GM04504 (cell line): ENCODE measurements around the gene PC.

ENCODE experiments used
- DNase-seq: peaks from one replicate; pipeline ENCODE4 v3.0.0-alpha.2; 2012; ENCODE audit warnings: low read depth

The PC gene

DNA sequence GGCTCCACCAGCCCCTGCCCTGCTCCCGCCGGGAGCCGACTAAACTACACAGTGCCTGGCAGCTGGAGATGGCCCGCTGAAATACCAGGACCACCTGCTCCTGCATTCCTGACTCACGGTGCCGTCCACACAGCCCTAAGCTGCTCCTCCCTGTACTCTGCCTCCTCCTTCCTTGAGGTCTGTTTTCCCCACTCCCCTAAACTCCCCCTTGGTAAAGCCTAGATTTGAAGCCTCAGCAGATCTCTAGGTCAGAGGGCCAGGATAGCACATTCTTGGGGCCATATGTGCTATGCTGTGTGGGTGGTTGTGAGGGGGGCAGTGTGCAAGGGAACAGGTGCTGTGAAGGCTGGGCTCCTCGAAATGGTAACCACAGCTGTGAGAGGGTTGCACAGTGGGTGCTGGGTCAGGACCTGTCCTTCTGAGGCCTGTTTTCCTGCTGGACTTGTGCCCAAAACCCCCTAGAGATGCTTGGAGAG lies 91.6 kb downstream of the PC start:
- DNase-seq: no peak

DNA sequence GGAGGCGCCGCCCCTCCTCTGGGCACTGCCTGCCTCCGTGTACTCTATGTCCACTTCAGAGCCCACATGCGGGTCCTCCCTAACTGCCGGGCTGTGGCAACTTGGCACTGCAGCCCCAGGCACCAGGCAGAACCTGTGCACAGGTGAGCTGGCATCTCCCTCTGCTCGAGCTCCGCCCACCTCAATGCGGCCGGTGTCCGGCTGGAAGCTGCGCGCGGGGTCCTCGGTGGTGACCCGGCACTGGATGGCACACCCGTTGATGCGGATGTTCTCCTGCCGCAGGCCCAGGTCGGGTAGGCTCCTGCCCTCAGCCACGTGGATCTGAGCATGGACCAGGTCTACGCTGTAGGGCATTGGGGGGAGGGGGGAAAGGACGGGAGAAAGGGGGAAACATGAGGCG lies 92.2 kb downstream of the PC start:
- DNase-seq: no peak

DNA sequence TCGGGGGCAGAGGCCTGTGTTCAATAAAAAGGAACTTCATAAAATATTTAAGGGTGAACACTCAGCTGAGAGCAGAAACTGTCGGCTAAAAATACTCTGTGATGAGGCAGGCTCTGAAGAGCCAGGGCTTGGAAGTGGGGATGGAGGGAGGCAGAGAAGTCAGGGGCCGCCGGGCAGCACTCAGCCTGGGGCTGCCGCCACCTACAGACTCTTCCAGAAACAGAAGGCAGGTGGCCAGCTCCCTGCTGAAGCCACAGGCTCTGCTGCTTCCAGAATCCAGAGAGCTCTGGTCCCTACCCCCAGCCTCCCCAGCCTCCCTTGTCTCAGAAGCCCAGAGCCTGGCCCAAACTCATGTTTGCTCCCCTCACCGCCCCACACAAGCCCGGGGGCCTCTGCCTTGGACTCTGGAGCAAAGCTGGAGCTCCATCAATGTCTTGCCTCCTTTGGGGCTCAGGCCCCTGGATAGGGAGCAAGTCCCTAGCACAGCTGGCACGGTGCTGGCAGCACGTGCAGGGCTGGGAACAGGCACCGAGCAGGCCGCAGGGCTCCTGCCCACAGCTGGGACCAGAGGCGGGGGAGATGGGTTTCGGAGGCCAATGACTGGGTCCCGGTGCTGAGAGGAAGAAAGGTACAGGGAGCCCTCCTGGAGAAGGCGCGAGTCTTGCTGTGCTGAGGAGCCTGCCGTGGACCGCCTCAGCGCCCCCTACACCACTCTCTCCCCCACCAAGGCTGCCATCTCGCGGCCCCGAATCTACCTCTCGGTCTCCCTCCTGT lies 93.1 kb downstream of the PC start:
- DNase-seq: no peak

DNA sequence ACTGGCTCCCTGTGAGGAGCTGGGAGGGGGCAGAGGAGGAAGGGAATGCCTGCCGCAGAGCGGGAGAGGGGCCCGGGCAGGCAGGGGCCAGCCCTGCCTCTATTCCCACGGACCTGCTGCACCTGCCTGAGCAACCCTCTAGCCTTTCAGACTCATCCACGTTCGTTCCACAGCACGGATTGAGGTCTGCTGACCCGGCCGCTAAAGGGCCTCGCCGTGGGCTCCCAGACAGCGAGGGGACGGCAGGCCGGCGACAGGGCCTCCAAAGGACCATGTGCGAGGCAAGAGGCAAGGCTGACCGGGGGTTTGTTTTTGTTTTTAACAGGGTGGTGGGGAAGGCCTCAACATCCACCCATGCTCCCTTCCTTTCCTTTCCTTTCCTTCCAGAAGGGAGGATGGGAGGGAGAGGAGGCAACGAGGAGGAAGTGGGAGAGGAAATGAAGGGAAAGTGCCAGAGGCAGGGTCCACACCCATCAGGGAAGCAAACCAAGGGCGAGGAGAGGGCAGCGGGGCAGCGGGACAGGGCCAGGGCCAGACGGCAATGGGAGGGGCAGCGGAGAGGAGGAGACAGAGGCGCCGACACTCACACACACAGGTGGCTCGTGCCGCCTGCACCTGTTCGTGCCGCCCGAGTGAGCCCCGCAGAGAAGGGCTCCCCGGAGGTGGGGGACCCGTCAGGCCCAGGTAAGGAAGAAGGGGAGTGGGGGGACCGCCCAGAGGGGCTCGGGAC lies 93.8 kb downstream of the PC start:
- no peak for DNase-seq

DNA sequence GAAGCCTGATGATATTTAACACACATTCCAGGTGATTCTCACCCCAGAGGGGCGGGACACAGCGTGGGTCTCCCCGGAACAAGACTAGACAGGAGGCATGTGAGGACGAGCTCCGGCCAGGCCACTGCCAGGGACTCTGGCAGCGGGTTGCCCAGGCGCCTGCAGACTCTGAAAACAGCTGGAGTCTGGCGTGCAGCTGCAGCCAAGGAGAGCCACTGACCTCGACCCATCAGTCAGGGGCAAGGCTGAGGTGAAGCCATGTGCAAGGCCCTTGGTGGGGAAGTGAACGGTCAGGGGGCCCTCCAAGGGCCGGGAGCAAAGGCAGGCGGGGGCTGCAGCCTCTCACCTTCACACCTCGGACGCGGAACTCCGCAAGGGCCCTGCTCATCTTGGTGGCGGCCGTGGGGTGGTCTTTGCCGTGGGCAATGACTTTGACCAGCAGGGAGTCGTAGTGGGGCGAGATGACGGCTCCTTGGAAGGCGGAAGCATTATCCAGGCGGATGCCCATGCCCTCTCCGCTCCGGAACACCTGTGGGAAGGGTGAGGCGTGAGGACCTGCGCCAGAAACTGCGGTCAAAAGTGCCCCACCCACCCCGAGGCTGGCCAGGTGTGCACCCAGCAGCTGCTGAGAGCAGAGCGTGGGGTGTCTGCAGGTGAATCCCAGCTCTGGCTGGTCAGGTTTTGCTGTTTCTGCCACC lies 94.6 kb downstream of the PC start:
- no peak for DNase-seq

DNA sequence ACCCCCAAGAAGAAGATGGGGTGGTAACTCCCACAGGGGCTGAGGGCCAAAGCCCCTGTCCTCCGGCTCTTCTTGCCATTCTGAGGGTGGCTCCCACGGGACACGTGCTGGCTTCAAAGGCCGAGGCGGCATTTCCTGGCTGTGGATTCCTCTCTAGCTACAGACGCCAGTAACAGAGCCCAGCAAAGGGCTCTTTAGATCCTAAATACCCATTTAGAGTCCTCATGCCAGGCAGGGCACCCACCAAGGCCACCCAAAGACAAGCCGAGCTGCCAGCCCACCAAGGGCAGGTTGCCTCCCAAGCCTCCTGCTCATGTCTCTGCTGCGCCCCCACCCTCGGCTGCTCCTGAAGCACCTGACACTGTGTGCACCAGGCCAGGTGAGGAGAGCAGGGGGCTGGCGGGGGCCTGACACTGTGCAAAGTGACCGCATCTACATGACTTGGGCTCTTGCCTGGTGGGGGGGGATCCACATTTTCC lies 95.6 kb downstream of the PC start:
- no peak for DNase-seq

DNA sequence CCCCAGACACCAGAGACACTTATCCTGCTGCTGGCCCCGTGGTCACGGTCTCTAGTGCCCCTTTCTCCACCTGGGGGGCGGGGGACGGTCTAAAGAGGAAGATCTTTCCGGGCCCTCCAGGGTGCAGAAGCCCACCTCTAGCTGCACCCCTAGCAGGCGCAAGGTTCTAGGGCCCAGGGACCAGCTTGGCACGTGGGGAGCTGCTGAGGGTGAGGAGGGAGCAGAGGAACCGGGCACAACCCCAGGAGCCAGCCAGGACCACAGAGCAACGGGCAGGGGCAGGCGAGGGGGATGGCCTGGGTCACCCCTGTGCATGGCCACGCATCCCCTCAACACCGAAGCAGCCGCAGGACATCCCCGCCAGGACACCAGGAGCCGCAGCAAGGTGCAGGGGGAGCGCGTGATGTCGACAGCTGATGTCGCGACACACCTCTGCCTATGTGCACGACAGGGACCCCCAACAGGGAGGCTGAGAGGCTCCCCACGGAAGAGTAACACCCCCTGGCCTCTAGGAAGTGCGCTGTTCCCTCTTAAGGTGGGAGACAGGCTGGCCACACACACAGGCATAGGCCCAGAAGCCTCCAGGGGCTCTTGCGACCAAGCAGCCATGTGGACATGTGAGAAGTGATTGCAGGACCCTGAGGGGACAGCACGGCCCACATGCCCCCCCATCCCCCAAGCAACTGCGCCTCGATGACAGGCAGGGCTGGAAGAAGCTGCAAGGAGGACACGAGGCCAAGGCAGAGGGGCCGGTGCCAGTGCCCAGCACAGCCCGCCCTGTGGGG lies 96.2 kb downstream of the PC start:
- DNase-seq: no peak

DNA sequence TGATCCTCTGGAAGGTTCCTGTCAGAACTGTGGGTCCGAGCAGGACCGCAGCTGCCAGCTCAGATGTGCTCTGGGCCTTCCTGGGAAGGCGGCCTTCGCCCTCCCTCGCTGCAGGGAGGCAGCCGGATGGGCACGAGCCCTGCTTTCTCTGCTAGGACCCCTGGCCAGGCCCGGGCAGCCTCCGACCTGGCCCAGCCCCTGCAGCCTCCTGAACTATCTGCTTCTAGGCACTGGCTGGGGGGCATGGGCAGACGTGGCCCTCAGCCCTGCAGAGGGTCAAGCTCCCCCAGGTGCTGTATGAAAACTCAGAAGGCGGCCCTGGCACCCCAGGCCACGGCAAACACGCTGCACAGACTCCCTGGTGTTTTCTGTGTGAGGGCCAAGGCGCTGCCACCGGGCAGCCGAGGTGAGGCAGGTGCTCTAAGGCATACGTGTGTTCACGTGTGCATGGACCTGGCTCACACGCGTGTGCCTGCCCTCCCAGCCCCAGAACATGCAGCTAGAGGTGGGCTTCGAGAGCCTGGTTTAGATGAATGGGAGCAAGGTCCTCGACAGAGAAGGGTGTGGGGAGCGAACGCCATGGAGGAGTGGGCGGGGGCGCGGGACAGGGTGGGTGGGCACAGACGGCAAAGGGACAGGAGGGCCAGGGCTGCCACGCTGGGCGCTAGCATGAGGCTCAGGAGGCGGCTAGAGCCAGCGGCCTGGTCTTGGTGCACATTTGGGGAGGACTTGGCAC lies 97.0 kb downstream of the PC start:
- no peak for DNase-seq

DNA sequence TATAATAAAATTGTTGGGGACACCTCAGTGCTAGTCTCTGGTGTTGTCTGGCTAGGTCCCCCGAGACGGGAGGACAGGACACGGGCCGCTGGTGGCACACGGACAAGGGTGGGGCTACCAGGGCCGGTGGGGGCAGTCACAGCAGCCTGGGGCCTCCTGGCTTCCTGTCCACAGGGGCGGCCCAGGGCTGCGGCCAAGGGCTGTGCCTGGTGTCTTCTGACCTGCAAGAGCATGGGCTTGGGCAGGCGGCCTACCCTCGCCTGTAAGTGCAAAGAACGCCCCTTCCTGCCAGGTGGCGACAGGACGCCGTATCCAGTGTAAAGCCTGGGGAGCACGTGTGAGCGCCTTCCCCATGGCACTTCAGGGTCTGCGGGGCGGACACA lies 97.7 kb downstream of the PC start:
- DNase-seq: no peak

DNA sequence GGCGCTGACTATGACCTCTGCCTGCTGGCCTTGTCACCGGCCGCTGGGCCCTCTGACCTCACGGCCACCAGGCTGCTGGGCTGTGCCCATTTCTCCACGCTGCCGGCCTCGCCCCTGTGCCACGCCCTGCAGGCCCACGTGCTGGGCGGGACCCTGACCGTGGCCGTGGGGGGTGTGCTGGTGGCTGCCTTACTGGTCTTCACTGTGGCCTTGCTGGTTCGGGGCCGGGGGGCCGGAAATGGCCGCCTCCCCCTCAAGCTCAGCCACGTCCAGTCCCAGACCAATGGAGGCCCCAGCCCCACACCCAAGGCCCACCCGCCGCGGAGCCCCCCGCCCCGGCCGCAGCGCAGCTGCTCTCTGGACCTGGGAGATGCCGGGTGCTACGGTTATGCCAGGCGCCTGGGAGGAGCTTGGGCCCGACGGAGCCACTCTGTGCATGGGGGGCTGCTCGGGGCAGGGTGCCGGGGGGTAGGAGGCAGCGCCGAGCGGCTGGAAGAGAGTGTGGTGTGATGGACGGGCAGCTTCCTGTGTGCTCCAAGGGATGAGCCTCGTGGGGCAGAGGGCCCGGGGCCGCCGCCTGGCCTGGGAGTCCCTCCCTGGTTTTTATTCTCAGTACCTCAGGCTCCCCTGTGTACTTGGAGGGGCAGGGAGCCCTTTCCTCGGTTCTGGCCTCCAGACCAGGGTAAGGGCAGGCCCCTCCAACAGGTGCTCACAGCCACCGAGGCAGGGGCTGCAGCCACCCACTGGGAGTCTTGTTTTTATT lies 98.3 kb downstream of the PC start:
- no peak for DNase-seq

DNA sequence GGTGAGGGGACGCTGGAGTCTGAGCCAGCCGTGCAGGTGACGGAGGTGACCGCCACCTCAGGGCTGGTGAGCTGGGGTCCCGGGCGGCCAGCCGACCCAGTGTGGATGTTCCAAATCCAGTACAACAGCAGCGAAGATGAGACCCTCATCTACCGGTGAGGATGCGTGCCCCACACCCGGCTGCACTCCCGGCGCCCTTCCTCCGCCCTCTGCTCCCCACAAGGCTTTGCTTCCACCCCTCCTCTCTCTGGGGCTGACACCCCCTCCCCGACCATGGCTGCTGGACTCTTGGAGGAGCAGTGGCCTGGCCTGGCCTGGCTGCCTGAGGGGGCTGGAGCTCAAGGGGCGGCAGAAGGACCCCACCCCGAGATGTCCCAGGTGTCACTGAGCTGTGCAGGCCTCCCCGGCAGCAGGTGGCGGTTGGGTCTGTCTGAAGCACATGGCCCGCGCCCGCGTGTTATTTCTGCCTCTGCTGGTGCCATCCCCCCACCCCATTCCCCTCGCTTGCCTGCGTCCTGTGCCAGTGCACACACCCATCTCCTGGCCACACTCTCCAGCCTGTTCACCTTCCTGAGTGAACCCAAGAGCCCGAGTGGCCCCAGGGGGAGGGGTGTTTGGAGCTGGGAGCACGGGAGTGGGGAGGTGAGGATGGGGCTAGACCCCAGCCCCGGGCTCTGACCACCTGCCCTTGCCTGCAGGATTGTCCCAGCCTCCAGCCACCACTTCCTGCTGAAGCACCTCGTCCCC lies 99.1 kb downstream of the PC start:
- no peak for DNase-seq

DNA sequence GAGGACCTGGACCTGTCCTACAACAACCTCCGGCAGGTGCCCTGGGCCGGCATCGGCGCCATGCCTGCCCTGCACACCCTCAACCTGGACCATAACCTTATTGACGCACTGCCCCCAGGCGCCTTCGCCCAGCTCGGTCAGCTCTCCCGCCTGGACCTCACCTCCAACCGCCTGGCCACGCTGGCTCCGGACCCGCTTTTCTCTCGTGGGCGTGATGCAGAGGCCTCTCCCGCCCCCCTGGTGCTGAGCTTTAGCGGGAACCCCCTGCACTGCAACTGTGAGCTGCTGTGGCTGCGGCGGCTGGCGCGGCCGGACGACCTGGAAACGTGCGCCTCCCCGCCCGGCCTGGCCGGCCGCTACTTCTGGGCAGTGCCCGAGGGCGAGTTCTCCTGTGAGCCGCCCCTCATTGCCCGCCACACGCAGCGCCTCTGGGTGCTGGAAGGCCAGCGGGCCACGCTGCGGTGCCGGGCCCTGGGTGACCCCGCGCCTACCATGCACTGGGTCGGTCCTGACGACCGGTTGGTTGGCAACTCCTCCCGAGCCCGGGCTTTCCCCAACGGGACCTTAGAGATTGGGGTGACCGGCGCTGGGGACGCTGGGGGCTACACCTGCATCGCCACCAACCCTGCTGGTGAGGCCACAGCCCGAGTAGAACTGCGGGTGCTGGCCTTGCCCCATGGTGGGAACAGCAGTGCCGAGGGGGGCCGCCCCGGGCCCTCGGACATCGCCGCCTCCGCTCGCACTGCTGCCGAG lies 99.8 kb downstream of the PC start:
- DNase-seq: no peak

DNA sequence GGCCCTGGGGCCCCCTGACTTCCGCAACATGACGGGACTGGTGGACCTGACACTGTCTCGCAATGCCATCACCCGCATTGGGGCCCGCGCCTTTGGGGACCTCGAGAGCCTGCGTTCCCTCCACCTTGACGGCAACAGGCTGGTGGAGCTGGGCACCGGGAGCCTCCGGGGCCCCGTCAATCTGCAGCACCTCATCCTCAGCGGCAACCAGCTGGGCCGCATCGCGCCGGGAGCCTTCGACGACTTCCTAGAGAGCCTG lies 100.3 kb downstream of the PC start:
- no peak for DNase-seq

DNA sequence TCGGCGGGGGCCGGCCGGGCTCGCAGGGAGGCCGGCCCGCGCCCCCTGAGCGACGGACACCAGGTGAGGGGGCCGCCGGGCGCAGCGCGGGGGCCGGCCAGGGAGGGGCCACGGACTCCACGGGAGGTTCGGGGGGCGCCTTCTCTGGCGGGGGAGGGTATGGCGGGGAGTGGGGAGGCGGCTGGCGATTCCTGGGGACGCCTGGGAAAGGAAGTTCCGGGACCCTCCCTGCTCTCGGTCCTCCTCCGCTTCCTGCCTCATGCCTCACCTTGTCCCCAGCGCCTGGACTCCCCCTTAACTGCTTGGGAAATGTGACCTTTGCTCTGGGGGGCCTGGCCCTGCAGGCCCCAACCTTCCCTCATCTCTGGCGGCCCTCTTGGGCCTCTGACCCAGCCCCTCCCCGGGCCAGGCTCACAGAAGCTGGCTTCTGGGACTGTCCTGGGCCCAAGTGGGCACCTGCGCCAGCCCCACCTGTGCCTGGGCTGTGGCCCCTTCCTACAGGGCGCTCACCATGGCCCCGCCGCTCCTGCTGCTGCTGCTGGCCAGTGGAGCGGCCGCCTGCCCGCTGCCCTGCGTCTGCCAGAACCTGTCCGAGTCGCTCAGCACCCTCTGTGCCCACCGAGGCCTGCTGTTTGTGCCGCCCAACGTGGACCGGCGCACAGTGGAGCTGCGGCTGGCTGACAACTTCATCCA lies 100.8 kb downstream of the PC start:
- no peak for DNase-seq

DNA sequence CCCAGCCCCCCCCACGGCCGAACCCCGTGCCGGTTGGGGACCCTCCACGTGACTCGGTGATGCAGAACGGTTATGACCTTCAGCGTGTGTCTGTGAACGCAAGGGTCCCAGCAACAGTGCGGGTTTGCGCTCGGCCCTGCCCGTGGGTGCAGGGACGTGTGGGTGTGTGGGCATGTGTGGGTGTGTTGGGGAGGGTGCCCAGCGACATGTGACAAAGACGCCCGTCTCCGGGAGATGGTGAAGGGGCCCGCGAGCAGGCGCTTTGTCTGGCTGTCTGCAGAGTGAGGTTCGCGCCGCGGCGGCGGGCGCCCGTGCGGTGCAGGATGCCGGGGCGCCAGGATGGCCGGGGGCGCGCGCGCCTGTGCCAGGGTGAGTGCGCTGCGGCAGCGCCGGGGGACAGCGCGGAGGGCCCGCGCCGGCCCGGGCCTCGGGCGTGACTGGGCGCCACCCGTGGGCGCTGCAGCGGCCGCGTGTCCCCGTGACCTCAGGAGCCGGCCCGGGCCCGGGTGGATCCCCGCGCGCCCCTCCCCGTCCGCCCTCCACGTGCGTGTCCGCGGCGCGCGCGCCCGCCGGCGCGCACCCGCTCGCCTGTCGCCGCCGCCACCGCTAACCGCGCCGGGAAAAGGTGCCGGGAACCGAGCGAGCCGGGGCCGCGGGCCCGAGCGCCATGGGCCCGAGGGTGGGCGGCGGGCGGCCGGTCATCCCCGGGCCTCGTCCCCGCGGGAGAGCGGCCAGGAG lies 101.5 kb downstream of the PC start, which contains the start of gene LRFN4:
Gene LRFN4 (plus strand): TSS at position 569 of the 738 bp plus-strand sequence. CDS start 681 bp downstream, outside the sequence.
- DNase-seq: no peak

DNA sequence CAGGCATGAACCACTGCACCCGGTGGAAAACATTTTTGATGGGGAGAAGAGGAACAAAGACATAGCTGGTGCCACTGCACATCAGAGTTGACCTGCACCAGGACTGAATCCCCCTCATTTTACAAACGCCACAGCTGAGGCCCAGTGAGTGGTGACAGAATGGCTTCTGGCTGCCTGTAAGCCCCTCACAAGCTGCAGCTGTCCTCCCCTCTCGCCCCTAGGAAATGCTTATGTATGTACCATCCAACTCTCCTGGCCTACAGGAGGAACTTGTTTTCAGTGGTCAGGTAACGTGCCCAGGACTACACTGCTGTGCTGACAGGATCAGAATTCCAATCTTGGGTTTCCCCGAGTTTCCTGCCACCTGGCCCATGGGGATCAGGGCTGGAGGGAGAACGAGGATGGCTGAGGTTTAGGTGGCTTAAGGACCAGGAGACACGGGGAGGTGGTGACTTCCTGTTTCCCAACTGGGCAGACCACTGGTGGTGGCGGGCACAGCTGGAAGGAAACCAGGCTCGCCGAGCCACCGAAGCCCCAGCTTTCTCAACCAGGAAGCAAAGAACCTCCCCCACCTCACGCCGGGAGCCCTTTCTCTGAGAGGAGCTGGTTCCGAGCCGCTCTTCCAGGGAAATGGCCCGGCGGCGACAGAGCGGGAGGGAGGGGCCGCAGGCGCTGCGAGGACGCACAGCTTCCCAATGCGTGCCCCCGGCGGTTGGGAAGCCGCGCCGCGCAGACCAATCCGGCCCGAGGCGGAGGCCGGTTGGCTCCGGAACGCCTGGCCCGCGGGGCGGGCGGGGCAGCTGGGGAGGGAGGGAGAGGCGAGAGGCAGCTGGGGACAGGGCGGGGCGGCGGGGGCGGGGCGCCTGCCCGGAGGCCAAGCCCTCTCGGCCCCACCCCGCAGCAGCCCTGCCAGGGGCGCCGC lies 102.3 kb downstream of the PC start:
- DNase-seq: peak; percentile 87

DNA sequence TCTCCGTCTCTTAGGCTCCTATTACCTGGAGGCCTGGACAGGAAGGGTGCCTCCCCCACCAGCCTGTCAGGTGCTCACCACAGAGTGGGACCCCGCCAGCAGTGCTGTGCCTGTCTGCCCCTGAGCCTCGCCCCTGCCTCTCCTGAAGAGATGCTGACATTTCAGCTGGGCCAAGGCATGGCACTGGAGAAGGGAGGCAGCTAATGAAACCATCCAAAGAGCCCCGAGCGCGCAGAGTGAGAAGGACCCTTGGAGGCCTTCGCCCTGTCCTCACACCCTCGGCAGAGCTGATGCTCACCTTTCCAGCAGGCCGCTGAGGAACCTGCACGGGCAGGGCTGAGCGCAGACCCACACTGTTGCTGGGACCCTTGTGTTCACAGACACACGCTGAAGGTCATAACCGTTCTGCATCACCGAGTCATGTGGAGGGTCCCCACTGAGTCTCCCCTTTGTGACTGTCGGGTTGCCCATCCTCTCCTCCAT lies 103.4 kb downstream of the PC start:
- no peak for DNase-seq
